SK-N-SH (cell line): ENCODE measurements around the gene FNDC3B.

ENCODE experiments used
- CHD2 ChIP-seq: fragments of 150-350 bp; IDR thresholded peaks from 2 replicates; pipeline ENCODE4 v1.6.1; 2018; ENCODE audit warnings: low read length; ENCODE audit not compliant: partially characterized antibody
- CTCF ChIP-seq: fragments of 200-600 bp; sonication (generic); IDR thresholded peaks from 2 replicates; pipeline ENCODE4 v1.6.1; 2017; ENCODE audit warnings: antibody characterized with exemption, mild to moderate bottlenecking, moderate library complexity
- EP300 ChIP-seq, 2 experiments: IDR thresholded peaks; 2 replicates each; pipeline versions ENCODE4 v1.4.0 to v1.6.1; 2012; ENCODE audit warnings: borderline replicate concordance in 1 of 2, low read depth in 1 of 2, low read length in 1 of 2
- EZH2phosphoT487 ChIP-seq: fragments of 200-600 bp; sonication (generic); IDR thresholded peaks from 2 replicates; pipeline ENCODE4 v1.6.1; 2017; ENCODE audit warnings: low read depth, mixed run types, mild to moderate bottlenecking, antibody characterized with exemption, moderate library complexity, borderline replicate concordance
- GATA2 ChIP-seq: sonication (generic); formaldehyde crosslinking; IDR thresholded peaks from 2 replicates; pipeline ENCODE4 v1.5.0; 2020; ENCODE audit warnings: mild to moderate bottlenecking, missing genetic modification reagents
- JUND ChIP-seq: IDR thresholded peaks from 2 replicates; pipeline ENCODE4 v1.4.0; 2012
- POLR2AphosphoS5 ChIP-seq: IDR thresholded peaks from 2 replicates; pipeline ENCODE4 v1.6.1; 2012; ENCODE audit warnings: low read depth, low read length
- RAD21 ChIP-seq: IDR thresholded peaks from 2 replicates; pipeline ENCODE4 v1.6.1; 2012; ENCODE audit warnings: mild to moderate bottlenecking, low read length
- RCOR1 ChIP-seq: fragments of 150-350 bp; IDR thresholded peaks from 2 replicates; pipeline ENCODE4 v1.6.1; 2017; ENCODE audit warnings: antibody characterized with exemption, low read length
- RXRA ChIP-seq: IDR thresholded peaks from 2 replicates; pipeline ENCODE4 v1.4.0; 2012; ENCODE audit warnings: low read depth, mild to moderate bottlenecking, borderline replicate concordance
- TCF12 ChIP-seq: IDR thresholded peaks from 2 replicates; pipeline ENCODE4 v1.4.0; 2012
- TF ChIP-seq, protein P1 (sequence below): IDR thresholded peaks from 2 replicates; pipeline ENCODE4 v1.4.0; 2012; ENCODE audit warnings: low read depth, borderline replicate concordance
- TF ChIP-seq, protein P2 (sequence below): IDR thresholded peaks from 2 replicates; pipeline ENCODE4 v1.4.0; 2012; ENCODE audit warnings: low read depth, borderline replicate concordance

DNA sequence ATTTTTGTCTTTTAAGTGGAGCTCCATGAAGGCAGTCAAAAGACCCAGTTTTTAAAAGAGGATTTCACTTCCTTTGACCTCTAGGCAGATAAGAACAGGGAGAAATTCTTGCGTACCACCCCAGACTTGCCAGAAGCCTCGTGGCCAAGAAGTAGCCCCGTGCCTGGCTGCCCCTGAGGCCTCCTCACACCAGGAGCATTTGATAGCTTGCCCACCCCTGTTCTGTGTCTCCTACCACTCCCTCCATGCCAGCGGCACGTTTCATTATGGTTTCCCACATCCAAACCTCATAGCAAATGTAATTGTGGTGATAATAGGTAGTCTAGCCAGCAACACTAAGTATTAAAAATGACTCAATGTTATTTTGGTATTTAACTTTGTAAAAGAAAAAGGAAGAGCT lies 301.2 kb downstream of the FNDC3B start:
- TF ChIP-seq CTCF (no peak), GATA2 (CRISPR knock-in tag) (no peak), EZH2phosphoT487 (no peak), POLR2AphosphoS5 (no peak), RCOR1 (no peak), RXRA (no peak), EP300 (IDR thresholded peaks at IDR 0.05; ENCODE audit: borderline replicate concordance in 1 of 2, low read depth in 1 of 2, low read length in 1 of 2) (no peak), CHD2 (no peak), JUND (no peak), RAD21 (no peak), TCF12 (no peak)
- TF ChIP-seq, protein P1, sequence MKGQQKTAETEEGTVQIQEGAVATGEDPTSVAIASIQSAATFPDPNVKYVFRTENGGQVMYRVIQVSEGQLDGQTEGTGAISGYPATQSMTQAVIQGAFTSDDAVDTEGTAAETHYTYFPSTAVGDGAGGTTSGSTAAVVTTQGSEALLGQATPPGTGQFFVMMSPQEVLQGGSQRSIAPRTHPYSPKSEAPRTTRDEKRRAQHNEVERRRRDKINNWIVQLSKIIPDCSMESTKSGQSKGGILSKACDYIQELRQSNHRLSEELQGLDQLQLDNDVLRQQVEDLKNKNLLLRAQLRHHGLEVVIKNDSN: no peak
- TF ChIP-seq, protein P2, sequence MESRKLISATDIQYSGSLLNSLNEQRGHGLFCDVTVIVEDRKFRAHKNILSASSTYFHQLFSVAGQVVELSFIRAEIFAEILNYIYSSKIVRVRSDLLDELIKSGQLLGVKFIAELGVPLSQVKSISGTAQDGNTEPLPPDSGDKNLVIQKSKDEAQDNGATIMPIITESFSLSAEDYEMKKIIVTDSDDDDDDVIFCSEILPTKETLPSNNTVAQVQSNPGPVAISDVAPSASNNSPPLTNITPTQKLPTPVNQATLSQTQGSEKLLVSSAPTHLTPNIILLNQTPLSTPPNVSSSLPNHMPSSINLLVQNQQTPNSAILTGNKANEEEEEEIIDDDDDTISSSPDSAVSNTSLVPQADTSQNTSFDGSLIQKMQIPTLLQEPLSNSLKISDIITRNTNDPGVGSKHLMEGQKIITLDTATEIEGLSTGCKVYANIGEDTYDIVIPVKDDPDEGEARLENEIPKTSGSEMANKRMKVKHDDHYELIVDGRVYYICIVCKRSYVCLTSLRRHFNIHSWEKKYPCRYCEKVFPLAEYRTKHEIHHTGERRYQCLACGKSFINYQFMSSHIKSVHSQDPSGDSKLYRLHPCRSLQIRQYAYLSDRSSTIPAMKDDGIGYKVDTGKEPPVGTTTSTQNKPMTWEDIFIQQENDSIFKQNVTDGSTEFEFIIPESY: no peak
